CD4-positive, alpha-beta T cell treated with Interleukin-6 at 100 ng/mL for 8 hours (primary cell): ENCODE results near the gene PIAS1.

Experiments
- DNase-seq: peaks from one replicate; pipeline ENCODE4 v3.0.0-alpha.2; 2020; ENCODE audit warnings: mixed read lengths, low spot score

Gene PIAS1

GRCh38 chr15:68235022-68235421 lies 180.9 kb downstream of the PIAS1 start:
- DNase-seq, result no peak

- no peak for DNase-seq
These were observed 184.9 kb downstream of the PIAS1 start for GRCh38 chr15:68239025-68239424.

- DNase-seq, result no peak
These were observed 187.2 kb downstream of the PIAS1 start for GRCh38 chr15:68241088-68241935.
